ES-I3 (cell line): ENCODE data around the gene ARMH4.
A peak's percentile ranks its signal among the peaks of the same experiment; 100 is the strongest.

Experiments used
- H3K36me3 ChIP-seq: 2 replicates; pipeline ENCODE4 v1.6.1; 2013; ENCODE audit warnings: mild to moderate bottlenecking, low read length, control low read depth, moderate library complexity; ENCODE audit not compliant: insufficient read depth
- H3K4me1 ChIP-seq: 2 replicates; pipeline ENCODE4 v1.6.1; 2013; ENCODE audit warnings: mild to moderate bottlenecking, control low read depth, low read length; ENCODE audit not compliant: insufficient read depth
- H3K9ac ChIP-seq: 2 replicates; pipeline ENCODE4 v1.6.1; 2013; ENCODE audit warnings: low read depth, mild to moderate bottlenecking, low read length, moderate library complexity
- H3K9me3 ChIP-seq: 2 replicates; pipeline ENCODE4 v1.6.1; 2013; ENCODE audit warnings: mild to moderate bottlenecking, low read length, moderate library complexity; ENCODE audit not compliant: control insufficient read depth, insufficient read depth

The ARMH4 gene, protein sequence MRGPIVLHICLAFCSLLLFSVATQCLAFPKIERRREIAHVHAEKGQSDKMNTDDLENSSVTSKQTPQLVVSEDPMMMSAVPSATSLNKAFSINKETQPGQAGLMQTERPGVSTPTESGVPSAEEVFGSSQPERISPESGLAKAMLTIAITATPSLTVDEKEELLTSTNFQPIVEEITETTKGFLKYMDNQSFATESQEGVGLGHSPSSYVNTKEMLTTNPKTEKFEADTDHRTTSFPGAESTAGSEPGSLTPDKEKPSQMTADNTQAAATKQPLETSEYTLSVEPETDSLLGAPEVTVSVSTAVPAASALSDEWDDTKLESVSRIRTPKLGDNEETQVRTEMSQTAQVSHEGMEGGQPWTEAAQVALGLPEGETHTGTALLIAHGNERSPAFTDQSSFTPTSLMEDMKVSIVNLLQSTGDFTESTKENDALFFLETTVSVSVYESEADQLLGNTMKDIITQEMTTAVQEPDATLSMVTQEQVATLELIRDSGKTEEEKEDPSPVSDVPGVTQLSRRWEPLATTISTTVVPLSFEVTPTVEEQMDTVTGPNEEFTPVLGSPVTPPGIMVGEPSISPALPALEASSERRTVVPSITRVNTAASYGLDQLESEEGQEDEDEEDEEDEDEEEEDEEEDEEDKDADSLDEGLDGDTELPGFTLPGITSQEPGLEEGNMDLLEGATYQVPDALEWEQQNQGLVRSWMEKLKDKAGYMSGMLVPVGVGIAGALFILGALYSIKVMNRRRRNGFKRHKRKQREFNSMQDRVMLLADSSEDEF

DNA sequence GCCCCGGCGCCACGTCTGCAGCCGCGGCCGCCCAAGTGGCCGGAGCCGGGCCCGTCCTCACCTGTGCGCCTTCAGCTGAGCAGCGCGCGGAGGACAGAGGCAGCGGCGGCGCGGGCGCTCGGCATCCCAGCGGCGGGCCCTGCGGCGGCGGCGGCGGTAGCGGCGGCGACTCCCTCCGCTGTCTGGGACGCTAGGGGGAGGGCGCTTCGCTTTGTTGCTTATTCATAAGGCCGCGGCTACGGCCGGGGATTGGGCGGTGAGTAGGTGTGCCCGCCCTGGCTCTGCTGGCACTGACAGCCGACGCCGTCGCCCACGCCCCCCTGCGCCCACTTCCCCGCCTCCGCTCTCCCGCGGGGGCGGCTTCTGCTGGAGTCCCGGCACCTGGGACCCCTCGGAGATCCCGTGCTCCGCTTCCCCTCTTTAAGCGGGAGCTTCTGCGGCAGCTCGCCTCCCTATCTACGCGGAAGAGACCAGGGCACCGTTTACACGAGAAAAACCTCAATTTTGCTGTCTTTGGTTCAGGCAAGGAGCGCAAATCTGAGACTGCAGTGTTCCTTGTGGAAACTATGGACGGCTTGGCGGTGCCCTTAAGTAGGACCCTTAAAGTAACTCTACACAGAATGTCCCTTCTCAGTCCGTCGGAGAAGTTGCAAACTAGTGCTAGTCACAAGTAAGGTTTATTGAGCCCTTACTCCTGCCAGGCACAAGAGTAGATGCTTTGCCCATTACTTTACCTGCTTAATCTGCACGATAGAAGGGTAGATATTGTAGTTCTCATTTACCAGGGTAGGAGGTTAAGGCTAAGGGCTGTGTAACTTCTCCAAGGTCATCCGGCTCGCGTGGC lies at the start of gene ARMH4:
Gene ARMH4, minus strand, starts transcription at position 200 of the 844 bp plus-strand sequence. CDS start 12,855 bp downstream, outside the sequence.
- Histone ChIP-seq H3K36me3 (no peaks in the 10 kb centered on the region), H3K4me1 (peaks cover 15% of the 10 kb centered on the region; the same call in 1 of the 2 replicates), H3K9ac (peak within 1 kb of the TSS; percentile 90), H3K9me3 (no peaks in the 10 kb centered on the region)

DNA sequence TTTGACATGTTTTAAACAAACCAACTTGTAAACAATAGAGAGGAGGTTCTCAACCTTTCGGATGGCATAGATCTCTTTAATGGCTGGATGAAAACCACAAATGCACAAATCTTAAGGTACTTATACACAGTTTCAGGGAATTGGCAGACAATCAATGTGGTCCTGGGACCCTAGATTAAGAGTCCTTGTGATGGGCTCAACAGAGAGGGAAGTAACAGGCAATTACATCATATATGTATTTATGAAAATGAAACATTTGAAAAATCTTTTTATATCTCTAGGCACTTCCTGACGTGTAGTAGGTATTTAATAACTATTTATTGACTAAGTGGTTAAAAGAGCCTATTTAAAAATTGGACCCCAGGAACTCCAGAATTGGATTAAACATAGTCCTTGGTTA lies 48.8 kb upstream of the ARMH4 start:
- H3K9me3 ChIP-seq, result no peaks in the 10 kb centered on the region
- H3K36me3 ChIP-seq, result no peaks in the 10 kb centered on the region
- peak overlapping the region; percentile 85 for H3K9ac ChIP-seq
- H3K4me1 ChIP-seq, result no peaks in the 10 kb centered on the region

DNA sequence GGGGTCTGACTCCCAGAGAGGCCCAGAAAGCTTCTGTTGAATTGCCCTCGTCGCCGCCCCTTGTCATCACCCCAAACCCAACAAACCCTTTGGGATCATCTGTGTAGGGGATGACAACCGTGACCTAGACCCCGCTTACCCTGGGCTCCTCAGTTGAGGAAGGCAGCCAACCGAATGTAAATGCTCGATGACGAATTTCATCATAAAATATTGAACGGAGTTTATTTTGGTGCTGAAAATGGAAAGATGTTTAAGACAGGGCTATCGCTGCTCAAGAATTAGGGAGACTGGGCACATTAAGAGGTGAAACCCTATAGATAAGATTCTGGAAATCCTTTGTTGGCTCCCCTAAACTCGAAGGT lies 48.4 kb upstream of the ARMH4 start:
- no peaks in the 10 kb centered on the region for H3K9me3 ChIP-seq
- no peaks in the 10 kb centered on the region for H3K36me3 ChIP-seq
- peak overlapping the region; percentile 85 for H3K9ac ChIP-seq
- H3K4me1 ChIP-seq, result no peaks in the 10 kb centered on the region

DNA sequence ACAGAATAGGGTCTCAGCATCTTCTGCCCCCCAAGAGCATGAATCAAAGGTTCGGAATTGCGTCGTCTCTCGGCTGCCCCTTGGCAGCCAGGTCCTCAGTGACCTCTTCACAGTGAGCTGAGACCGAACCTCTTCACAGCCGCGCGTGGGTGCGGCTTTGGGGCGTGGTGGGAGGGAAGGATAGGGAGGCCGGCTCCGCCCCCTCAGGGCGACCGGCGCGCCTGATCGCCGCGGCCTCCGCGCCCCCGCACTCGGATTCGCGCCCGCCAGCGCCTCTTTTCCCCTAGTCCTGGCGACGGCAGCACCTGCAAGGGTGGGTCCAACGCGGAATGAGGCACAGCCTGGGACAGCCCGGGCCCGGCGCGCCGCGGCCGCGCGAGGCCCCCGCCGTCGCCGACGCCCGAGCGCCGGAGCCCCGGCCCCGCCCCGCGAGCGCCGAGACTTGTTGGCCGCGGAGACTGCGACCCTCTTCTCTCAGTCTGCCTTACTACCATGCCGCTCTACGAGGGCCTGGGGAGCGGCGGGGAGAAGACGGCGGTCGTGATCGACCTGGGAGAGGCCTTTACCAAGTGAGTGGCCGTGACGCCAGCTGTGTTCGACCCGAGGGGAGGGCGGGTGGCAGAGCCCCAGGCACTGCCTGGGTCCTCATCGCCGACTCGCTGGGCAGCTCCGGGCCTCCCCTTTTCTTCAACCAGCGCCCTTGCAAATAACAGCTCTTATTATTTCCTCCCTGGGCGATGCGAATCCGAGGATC lies 47.9 kb upstream of the ARMH4 start, which contains the start of gene ACTR10:
Gene ACTR10, plus strand, starts transcription at position 424 of the 754 bp plus-strand sequence. Its CDS starts 69 bp downstream, at position 493.
- Histone ChIP-seq H3K4me1 (no peaks in the 10 kb centered on the region), H3K36me3 (no peaks in the 10 kb centered on the region), H3K9me3 (no peaks in the 10 kb centered on the region), H3K9ac (peak within 1 kb of the TSS; percentile 85)

DNA sequence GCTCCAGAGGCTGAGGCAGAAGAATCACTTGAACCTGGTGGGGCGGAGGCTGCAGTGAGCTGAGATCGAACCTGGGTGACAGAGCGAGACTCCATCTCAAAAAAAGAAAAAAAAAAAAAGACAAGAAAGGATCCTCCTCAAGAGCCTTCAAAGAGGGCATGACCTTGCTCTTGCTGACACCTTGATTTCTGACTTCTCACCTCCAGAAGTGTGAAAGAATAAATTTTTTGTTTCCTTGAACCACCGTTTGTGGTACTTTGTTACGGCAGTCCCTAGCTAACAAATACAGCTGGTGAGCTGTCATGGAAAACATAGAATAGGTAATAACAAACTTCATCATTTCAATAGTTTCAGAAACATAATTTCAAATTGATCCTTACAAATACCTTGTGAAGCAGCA lies 46.1 kb upstream of the ARMH4 start:
- no peaks in the 10 kb centered on the region for H3K4me1 ChIP-seq
- H3K36me3 ChIP-seq, result no peaks in the 10 kb centered on the region
- H3K9ac ChIP-seq, result no peak overlapping the region
- H3K9me3 ChIP-seq, result no peaks in the 10 kb centered on the region

DNA sequence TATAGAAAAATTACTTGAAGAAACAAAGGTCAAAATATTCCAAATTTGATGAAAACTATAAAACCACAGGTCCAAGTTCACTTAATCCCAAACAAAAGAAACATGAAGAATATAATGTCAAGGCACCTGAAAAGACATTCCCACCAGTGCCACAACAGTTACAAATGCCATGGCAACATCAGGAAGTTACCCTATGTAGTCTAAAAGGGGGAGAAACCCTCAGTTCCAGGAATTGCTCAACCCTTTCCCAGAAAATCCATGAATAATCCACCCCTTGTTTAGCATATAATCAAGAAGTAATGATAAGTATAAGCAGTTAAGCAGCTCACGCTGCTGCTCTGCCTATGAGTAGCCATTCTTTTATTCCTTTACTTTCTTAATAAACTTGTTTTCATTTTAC lies 44.2 kb upstream of the ARMH4 start:
- Histone ChIP-seq H3K4me1 (no peaks in the 10 kb centered on the region), H3K9me3 (no peaks in the 10 kb centered on the region)

DNA sequence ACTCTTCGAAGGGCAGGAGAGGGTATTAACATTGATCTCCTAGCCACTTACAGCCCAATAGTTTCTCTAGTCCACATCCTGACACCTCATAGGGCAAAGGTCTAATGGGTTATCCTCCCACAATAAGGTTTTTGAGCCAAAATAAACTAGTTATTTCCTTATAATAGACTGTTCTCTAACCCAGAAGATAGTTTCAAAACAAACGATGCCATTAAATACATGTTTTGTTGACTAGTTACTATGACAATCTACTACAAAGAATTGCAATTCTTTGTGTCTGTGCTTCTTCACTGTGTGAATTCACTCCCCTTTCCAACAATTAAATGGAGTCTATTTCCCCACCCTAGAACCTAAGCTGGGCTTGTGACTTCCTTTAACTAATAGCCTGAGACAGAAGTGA lies 41.5 kb upstream of the ARMH4 start:
- no peaks in the 10 kb centered on the region for H3K4me1 ChIP-seq
- no peaks in the 10 kb centered on the region for H3K36me3 ChIP-seq
- no peak overlapping the region for H3K9ac ChIP-seq
- no peaks in the 10 kb centered on the region for H3K9me3 ChIP-seq

More for the DNA sequence above, 44.2 kb upstream of the ARMH4 start:
- Histone ChIP-seq H3K36me3 (no peaks in the 10 kb centered on the region), H3K9ac (no peak overlapping the region)

DNA sequence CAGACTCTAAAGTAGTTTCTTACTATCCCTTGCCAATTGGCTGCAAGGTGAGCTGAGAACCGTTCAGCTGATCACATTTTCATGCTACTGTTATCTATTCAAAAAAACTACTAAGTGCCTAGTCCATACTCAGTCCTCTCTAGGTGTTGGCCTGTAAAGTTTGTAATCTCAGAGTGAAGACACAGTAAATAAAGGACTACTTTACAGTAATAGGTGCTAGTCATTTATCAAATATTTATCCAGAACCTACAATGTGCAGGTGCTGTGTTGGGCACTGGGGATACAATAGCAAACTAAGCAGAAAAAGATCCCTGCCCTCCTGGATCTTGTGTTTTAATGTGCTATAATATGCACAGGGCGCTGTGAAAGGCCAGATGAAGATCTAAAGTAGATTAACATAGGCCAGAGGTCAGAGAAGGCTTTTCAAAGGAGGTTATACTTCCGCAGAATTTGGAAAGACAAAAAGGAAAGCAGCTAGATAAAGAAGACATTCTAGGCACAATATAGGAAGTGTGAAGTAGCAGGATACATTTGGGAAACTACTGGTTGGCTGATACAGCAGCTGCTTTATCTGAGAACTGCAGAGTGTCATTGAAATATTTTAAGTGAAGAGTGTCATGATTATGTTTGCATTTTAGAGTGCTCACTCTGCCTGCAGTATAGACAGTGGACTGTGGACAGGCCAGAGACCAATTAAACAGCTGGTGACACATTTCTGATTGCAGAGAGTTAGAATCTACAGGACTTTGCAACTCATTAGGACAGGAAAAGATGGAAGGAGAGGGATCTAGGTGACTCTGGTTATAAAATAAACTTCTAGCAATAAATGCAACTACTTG lies 40.0 kb upstream of the ARMH4 start:
- H3K36me3 ChIP-seq, result no peaks in the 10 kb centered on the region
- H3K9ac ChIP-seq, result no peak overlapping the region
- no peaks in the 10 kb centered on the region for H3K4me1 ChIP-seq
- no peaks in the 10 kb centered on the region for H3K9me3 ChIP-seq

DNA sequence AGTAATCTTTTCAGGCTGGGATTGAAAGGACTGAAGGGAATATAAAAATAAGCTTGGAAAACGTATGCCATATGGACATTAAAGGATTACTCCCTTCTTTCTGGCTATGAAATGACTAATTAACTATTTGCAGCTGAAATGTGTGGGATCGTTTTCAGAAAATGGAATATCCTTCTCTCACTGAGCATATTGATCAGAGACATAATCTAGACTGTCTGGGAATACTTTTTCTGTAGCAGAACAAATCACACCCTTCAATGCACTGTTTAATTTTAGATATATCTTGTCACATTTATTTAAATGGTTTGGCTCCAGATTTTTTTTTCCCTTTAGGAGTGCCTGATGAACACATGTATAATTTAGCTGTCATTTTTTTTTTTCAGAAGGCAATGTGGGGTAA lies 37.2 kb upstream of the ARMH4 start:
- H3K36me3 ChIP-seq, result no peaks in the 10 kb centered on the region
- no peaks in the 10 kb centered on the region for H3K4me1 ChIP-seq
- no peaks in the 10 kb centered on the region for H3K9me3 ChIP-seq
- no peak overlapping the region for H3K9ac ChIP-seq

DNA sequence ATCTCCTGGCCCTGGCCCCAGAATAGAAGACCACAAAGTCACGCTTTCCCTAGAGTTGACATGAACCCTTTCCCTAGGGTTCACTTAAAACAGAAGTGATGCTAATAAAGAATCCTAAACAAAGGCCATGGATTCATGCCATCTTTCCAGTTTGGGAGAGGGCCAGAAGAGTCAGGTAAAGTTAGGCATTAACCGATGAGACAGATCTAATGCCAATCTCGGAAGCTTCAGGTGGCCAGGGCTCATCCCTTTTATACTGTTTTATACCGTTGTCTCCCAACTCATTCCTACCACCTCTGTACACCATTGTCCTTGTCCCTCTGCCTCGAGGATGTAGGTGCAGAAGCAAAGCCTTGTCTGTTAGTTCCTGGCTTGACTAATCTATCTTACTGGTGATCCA lies 25.1 kb upstream of the ARMH4 start:
- Histone ChIP-seq H3K9me3 (no peaks in the 10 kb centered on the region), H3K36me3 (no peaks in the 10 kb centered on the region), H3K9ac (no peak overlapping the region), H3K4me1 (0 out of 2 replicates have a peak, but pooled peaks cover 2% of the 10 kb centered on the region)

DNA sequence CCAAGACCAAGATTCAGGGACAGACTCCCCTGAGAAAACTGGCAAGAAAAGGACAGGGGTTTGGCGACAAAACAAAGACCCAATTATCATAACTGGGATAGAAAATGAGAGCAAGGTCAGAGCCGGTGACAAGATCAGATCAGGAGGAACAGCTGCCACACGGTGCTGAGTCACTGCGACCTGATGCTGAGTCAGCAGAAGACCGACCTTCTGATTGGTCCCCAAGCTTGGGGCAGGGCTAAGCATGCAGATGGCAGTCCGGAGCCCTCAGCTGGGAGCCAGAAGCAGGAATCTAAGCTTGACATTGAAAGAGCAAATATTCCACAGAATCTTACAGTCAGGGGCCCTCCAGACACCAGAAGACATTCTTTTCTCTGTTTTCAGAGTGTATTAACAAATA lies 19.1 kb upstream of the ARMH4 start:
- Histone ChIP-seq H3K36me3 (no peaks in the 10 kb centered on the region), H3K9me3 (no peaks in the 10 kb centered on the region), H3K4me1 (peaks cover 13% of the 10 kb centered on the region; the same call in 1 of the 2 replicates), H3K9ac (no peak overlapping the region)

DNA sequence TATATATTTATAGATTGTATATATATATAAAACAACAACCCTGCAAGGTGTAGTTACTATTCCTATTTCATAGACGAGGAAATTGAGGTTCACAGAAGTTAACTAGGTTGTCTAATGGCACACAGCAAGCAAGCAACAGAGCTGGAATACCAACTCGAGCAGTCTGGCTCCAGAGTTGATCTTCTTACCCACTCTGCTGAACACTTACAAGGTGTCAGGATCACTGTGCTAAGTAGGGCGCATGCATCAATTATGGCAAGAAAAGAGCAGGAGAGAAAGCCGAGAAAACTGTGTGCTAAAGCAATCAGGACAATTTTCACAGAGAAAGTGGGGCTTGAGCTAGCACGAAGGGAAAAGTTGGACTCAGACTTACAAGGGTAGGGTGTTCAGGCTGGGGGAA lies 15.9 kb upstream of the ARMH4 start:
- Histone ChIP-seq H3K36me3 (no peaks in the 10 kb centered on the region), H3K4me1 (peaks cover 13% of the 10 kb centered on the region; the same call in 1 of the 2 replicates), H3K9me3 (no peaks in the 10 kb centered on the region), H3K9ac (no peak overlapping the region)

DNA sequence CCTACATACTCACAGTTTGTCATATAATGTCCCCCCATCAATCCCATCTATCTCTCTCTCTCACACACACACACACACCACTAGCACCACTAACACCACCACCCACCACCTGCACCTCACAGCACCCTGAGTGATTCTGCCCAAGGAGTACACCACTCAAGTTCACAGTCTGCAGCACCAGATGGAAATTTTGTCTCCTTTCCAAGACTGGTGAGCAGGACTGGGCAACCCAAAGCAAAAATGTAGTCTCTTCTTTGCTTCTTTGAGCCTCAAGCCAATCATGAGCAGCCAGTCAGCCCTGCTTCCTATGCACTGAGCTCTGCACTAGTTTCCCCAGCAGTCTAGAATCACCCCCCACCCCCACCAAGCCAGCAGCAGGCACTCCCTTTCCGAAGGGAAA lies 15.0 kb upstream of the ARMH4 start:
- Histone ChIP-seq H3K36me3 (no peaks in the 10 kb centered on the region), H3K4me1 (peaks cover 13% of the 10 kb centered on the region; the same call in 1 of the 2 replicates), H3K9me3 (no peaks in the 10 kb centered on the region), H3K9ac (no peak overlapping the region)
